ENCODE measurements around the gene PPIA. TPM values are rescaled to one million over a fixed set of nuclear protein-coding genes. Genes with fewer than 3 reads are reported as not detected.
"Not testable (repeated sequence)": the region's sequence is repeated elsewhere in the genome, so short reads cannot be mapped to it uniquely, and the experiment has no call there.

PPIA gene
- total RNA-seq, 3 donors from 2014 or later = 1,127 to 1,313 (median 1,259) TPM

DNA sequence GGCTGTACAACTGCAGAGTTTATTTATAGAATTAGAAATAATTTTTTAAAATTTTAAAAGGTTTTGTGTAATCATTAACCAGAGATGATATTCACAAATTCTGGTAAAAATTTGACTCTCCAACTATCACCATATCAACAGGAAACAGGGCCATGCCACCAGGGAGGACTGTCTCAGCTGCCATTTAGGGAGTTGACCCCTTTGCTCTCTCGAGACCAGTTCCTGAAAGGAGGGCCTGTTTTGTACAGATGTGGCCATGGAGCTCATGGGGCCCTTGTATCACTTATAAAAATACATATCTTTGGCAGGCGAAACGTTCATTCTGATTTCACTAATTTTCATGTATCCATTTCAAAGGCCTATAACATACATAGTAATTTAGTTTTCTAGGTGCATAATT, 31.1 kb downstream of the PPIA start:
- Histone ChIP-seq H3K27me3 (no peaks in the 10 kb centered on the region), H3K27ac (no peak overlapping the region), H3K4me1 (no peaks in the 10 kb centered on the region), H3K4me3 (no peak overlapping the region), H3K9me3 (no peaks in the 10 kb centered on the region), H3K36me3 (no peaks in the 10 kb centered on the region)
- no peak for TF ChIP-seq POLR2AphosphoS5 (IDR thresholded peaks at IDR 0.05)
- TF ChIP-seq POLR2A (IDR thresholded peaks at IDR 0.05) = no peak
- TF ChIP-seq, protein P1, sequence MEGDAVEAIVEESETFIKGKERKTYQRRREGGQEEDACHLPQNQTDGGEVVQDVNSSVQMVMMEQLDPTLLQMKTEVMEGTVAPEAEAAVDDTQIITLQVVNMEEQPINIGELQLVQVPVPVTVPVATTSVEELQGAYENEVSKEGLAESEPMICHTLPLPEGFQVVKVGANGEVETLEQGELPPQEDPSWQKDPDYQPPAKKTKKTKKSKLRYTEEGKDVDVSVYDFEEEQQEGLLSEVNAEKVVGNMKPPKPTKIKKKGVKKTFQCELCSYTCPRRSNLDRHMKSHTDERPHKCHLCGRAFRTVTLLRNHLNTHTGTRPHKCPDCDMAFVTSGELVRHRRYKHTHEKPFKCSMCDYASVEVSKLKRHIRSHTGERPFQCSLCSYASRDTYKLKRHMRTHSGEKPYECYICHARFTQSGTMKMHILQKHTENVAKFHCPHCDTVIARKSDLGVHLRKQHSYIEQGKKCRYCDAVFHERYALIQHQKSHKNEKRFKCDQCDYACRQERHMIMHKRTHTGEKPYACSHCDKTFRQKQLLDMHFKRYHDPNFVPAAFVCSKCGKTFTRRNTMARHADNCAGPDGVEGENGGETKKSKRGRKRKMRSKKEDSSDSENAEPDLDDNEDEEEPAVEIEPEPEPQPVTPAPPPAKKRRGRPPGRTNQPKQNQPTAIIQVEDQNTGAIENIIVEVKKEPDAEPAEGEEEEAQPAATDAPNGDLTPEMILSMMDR (IDR thresholded peaks at IDR 0.05) = no peak
- DNase-seq (ENCODE audit: low spot score in 2 of 2) = no peak
- intact Hi-C loops (cut with DNase I; ENCODE audit: low total_unique reads) = no loop called here

DNA sequence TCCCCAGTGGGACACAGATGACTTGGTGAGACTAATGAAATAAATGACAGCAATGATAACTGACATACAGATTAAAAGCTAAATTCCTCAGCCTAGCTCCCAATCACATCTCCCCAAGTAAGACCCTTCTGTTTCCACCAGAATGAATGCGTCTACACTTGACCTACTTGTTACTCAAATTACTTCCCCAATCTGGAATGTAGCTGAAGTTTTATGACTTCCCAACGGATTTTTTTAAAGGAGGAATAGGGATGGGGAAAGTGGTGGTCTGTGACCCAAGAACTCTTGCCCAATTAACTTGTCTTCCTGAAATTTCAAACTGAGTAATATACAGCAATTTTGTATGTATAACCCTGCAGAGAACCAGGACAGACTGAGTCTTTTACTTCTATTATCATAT, 42.3 kb downstream of the PPIA start:
- intact Hi-C loops (cut with DNase I; ENCODE audit: low total_unique reads) = no loop called here
- DNase-seq (ENCODE audit: low spot score in 2 of 2) = no peak
- Histone ChIP-seq H3K27ac (no peak overlapping the region), H3K4me1 (no peaks in the 10 kb centered on the region), H3K9me3 (no peaks in the 10 kb centered on the region), H3K4me3 (no peak overlapping the region), H3K36me3 (no peaks in the 10 kb centered on the region), H3K27me3 (no peaks in the 10 kb centered on the region)
- TF ChIP-seq POLR2A (IDR thresholded peaks at IDR 0.05) = no peak
- TF ChIP-seq POLR2AphosphoS5 (IDR thresholded peaks at IDR 0.05) = no peak
- TF ChIP-seq, protein P1 (IDR thresholded peaks at IDR 0.05) = no peak

DNA sequence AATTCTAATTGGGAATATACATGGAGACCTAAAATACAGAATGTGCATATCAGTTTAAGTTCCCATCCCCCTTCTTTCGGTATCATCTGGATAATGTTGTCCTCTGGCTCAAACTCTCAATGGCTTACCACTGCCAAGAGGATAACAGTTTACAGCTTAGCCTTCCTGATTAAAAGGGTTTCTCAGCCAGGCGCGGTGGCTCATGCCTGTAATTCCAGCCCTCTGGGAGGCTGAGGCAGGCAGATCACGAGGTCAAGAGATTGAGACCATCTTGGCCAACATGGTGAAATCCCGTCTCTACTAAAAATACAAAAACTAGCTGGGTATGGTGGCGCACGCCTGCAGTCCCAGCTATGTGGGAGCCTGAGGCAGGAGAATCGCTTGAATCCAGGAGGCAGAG, 46.2 kb downstream of the PPIA start:
- H3K9me3 ChIP-seq; intact Hi-C loops (cut with DNase I; ENCODE audit: low total_unique reads); H3K4me3 ChIP-seq; DNase-seq (ENCODE audit: low spot score in 2 of 2); H3K36me3 ChIP-seq; H3K27me3 ChIP-seq; H3K4me1 ChIP-seq: not testable (repeated sequence)
- peak overlapping the region in 1 of 2 donors; percentile 28 for H3K27ac ChIP-seq

DNA sequence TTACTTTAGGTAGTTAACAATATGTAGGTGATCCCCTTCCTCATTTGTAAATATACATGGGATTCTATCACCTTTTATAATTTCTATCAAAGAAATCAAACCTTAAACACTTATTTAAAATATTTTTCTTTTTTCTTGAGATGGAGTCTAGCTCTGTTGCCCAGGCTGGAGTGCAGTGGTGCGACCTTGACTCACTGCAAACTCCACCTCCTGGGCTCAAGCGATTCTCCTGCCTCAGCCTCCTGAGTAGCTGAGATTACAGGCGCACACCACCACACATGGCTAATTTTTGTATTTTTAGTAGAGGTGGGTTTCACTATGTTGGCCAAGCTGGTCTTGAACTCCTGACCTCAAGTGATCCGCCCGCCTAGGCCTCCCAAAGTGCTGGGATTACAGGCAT, 47.0 kb downstream of the PPIA start:
- DNase-seq (ENCODE audit: low spot score in 2 of 2); H3K36me3 ChIP-seq; H3K9me3 ChIP-seq; H3K27ac ChIP-seq; H3K4me1 ChIP-seq; H3K4me3 ChIP-seq; intact Hi-C loops (cut with DNase I; ENCODE audit: low total_unique reads); H3K27me3 ChIP-seq: not testable (repeated sequence)

DNA sequence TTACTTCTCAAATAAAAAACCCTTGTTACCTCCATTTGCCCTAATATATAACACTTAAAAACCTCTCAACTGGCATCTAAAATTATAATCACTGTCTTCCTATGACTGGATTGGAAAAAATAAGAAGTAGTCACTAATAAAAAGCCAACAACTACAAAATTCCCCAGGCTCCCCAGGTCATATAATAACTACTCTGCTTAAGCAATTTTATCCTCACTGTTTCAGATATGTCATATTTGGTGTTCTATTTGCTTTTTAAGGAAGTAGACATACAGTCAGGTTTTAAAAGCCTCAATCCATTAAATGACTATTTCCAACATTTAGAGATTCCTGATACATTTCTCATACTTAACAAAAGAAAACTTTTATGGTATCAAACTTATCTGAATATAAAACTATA, 49.0 kb downstream of the PPIA start:
- no peak for DNase-seq (ENCODE audit: low spot score in 2 of 2)
- no peak for TF ChIP-seq POLR2AphosphoS5 (IDR thresholded peaks at IDR 0.05)
- TF ChIP-seq, protein P1 (IDR thresholded peaks at IDR 0.05) = no peak
- no peak for TF ChIP-seq POLR2A (IDR thresholded peaks at IDR 0.05)
- Histone ChIP-seq H3K9me3 (no peaks in the 10 kb centered on the region), H3K36me3 (no peaks in the 10 kb centered on the region), H3K4me3 (no peak overlapping the region), H3K27ac (no peak overlapping the region), H3K27me3 (no peaks in the 10 kb centered on the region), H3K4me1 (peaks cover 3 to 4% of the 10 kb centered on the region in 2 donors)
- intact Hi-C loops (cut with DNase I; ENCODE audit: low total_unique reads) = no loop called here

DNA sequence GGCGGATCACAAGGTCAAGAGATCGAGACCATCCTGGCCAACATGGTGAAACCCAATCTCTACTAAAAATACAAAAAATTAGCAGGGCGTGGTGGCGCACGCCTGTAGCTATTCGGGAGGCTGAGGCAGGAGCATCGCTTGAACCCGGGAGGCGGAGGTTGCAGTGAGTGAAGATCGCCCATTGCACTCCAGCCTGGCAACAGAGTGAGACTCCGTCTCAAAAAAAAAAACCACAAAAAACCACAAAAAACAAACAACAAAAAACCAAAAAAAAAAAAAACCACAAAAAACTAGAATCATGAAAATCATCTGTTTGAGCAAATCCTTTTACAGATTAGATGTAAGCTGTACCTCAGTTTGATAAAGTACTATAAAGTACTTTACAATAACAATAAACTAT, 49.9 kb downstream of the PPIA start:
- H3K36me3 ChIP-seq; DNase-seq (ENCODE audit: low spot score in 2 of 2); H3K9me3 ChIP-seq; intact Hi-C loops (cut with DNase I; ENCODE audit: low total_unique reads); H3K27me3 ChIP-seq; H3K4me1 ChIP-seq: not testable (repeated sequence)
- Histone ChIP-seq H3K4me3 (peak overlapping the region; percentile 3 to 93 (median 68)), H3K27ac (peak overlapping the region; percentile 90 to 99)

DNA sequence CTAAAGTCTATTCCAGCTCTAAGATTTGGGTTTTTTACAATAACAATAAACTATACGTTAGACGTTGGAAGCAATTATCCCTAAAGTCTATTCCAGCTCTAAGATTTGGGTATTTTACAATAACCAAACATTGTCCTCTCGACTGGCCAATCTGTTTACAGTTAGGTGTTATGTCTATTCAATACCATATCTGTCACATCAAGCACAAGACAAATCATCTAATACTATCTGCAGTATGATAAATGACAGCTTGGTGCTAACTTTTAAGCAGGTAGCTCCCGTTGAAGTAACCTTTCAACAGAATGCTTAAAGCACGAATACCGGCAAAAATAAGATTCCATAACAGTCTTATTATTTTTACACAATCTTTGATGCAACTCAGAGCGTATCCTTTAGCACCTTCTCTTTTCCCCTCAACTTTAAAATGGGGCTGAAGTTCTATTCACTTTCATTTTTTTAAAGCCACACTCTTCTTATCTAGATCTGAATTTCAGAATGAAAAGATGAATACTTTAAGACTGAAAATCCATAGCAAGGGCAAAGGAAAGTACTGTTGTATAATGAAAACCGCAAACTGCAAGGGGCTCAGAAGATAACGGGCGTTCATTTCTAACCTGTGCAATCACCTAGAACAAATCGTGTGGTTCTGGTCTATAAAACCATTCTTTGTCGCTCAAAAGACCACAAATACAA, 50.5 kb downstream of the PPIA start:
- intact Hi-C loops (cut with DNase I; ENCODE audit: low total_unique reads) = no loop called here
- TF ChIP-seq POLR2AphosphoS5 (IDR thresholded peaks at IDR 0.05) (no peak), POLR2A (IDR thresholded peaks at IDR 0.05) (no peak)
- TF ChIP-seq, protein P1 (IDR thresholded peaks at IDR 0.05) = no peak
- H3K27ac ChIP-seq = peak overlapping the region; percentile 90 to 99
- H3K36me3 ChIP-seq = no peaks in the 10 kb centered on the region
- H3K4me3 ChIP-seq = peak overlapping the region; percentile 51 to 93 (median 68)
- DNase-seq (ENCODE audit: low spot score in 2 of 2) = no peak
- peaks cover 3 to 4% of the 10 kb centered on the region in 2 donors for H3K4me1 ChIP-seq
- no peaks in the 10 kb centered on the region for H3K27me3 ChIP-seq
- no peaks in the 10 kb centered on the region for H3K9me3 ChIP-seq

Measured in breast epithelium (tissue), 4 donors.